Measurements from ENCODE around the gene ABCD2.
A peak's percentile ranks its signal among the peaks of the same experiment; 100 is the strongest.
"Not testable (repeated sequence)": the region's sequence is repeated elsewhere in the genome, so short reads cannot be mapped to it uniquely, and the experiment has no call there.

Gene ABCD2

DNA sequence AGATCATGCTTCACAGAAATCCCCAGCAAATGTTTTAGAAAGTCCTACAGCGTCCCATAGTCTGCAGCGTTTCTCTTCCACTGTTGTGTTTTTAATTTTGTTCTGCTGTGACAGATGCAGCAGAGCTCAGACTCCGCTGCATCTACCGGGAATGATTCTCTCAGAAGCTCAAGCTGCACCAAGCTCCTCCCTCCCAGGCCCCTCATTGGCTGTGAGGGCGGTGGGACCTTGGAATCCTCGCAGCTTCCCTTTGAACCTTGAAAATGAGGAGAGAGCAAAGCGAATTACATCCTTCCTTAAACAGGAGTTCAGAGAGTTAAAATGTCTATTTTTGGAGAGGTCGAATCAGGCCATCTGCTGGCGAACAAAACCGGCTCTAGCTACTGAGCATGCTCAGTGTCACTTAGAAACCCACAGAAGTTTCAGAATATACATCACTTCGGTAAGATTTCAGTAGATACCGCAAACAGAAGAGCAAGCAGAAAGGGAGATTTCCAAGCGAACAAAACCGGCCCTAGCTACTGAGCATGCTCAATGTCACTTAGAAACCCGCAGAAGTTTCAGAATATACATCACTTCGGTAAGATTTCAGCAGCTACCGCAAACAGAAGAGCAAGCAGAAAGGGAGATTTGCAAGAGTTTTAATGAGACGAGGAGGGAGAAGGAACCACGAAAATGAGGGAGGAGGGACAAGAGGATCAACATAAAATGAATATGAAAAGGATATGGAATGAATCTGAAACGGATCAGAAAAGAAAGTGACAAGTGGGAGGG lies at the start of gene ABCD2:
ABCD2 (minus strand) TSS at position 144 of the 774 bp plus-strand sequence. CDS start 188 bp downstream, outside the sequence.
- DNase-seq: peak; percentile 59 to 64

DNA sequence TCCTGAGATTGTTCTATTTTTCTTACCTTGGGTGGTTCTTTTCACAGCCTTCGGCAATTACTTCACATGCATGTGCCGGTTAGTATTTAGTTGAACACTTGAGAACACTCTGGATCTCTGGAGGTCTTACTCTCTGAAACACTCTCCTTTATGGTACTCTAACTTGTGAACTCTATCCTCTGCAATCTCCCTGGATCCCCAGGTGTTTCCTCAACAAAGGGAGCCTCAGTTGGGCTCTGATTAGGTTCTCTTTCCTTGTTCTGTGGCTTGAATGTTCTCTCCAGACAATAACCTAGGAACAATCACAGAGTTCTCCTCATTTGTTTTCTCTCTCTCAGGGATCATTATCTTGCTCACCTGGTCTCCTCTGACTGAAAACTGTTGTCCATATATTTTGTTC lies 40.5 kb upstream of the ABCD2 start:
- DNase-seq: no peak

DNA sequence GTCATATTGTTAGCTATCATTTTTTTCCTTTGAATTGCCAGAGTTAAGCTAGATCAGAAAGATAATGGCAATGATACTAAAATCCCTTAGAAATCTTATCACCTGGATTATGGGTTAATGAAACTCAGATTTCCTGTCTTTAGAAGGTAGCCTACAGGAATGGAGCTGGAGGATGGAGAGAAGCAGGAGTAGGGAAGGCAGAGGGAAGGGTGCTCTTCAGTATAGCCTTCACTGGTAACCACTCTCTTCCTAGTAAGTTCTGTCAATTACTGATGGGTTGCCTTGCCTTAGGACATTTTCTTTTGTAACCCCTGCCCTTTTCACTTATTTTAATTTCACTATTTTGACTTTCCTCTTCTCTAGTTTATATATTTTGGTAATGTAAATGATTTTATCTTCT lies 27.8 kb upstream of the ABCD2 start:
- no peak for DNase-seq

DNA sequence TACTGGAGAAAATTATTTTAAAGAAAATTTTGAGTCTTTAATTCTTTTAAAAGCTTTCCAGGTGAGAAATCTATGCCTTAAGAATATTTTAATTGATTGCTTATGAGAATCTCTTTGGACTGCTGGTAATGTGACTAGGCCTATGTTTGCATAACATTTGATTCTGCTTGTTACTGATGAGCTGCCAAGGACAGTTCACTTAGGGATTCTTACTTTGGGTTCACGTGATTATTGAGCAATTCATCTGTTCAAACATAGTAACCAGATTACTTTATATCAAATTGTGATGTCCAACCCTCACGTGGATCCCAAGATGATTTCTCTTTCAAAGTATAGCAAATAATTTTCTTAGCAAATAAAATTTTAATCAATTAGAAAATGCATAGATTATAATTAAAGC lies 27.4 kb upstream of the ABCD2 start:
- no peak for DNase-seq

DNA sequence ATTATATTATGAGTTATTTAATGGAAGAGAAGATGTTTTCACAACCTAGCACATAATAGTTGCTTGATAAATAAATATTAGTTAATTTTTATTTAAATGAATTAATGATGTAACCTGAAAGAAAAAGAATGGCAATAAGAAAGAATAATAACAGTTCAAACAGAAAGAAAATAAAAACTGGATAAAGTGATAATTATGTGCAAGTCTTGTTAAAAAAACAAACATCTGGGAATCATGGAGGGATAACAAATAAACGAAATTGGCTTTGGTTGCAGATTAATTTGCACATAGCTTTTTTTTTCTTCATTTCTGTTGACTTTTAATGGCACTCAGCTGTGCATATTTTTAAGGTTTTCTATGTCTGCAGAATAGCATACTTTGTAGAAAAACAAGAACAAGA lies 23.4 kb upstream of the ABCD2 start:
- DNase-seq: no peak

DNA sequence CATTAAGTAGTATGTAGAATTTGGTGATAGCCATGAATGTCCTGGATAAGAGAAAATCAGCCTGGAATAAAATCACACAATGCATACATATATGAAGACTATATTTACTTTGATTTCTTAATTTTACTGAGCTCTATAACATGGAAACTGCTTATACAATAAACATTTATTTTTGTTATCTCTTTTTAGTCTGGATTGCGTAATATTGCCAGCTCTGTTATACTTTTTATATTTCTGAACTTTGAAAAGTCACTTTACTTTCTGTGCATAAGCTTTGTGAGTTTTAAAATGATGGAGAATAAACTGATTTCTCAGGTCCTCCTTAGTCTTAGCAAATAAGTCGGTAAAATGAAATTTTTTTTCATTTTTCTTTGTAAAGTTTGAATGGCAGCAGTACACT lies 19.2 kb upstream of the ABCD2 start:
- DNase-seq: no peak

DNA sequence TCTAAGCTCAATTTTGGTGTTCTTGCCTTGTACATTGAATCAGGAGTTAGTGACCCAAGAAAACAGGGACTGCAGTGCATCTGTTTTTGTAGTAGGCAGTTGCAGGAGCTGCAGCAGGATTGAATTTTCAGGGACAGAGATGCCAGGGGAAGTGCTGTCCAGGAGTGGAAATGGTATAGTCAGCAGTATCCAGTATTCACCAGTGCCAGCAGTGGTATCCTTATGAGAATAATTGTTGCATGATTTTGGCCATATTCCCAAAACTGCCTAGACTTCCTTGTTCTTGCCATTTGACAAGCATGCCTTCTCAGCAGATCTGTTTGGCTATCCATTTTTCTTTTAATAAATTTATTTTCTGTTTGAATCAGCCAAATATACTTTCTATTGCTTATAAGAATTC lies 18.6 kb upstream of the ABCD2 start:
- no peak for DNase-seq

DNA sequence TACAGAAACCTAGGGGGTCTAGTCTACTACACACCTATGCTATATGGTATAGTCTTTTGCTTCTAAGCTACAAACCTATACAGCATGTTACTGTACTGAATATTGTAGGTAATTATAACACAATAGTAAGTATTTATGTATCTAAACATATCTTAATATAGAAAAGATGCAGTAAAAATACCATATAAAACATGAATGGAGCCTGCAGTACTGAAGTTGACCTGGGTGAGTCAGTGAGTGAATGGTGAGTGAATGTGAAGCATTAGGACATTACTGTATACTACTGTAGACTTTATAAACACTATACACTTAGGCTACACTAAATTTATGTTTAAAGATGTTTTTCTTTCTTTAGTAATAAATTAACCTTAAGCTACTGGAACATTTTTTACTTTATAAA lies 13.1 kb upstream of the ABCD2 start:
- no peak for DNase-seq

DNA sequence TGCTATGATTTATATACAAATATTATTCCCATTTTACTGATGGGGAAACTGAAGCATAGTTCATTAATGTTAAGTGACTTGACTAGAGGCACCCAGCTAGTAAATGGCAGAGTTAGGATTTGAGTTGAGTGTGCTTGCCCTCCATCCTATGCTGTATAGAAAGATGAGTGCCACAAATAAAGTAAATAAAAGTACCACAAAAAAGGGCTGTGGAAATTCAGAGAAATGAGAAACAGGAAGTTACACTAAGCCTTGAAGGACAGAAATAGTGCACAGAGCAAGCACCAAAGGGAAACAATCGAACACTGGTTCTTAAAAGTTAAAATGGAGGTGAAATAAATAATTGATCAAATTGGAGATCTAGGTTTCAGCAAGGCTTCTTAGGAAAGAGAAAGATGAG lies 9.2 kb upstream of the ABCD2 start:
- no peak for DNase-seq

DNA sequence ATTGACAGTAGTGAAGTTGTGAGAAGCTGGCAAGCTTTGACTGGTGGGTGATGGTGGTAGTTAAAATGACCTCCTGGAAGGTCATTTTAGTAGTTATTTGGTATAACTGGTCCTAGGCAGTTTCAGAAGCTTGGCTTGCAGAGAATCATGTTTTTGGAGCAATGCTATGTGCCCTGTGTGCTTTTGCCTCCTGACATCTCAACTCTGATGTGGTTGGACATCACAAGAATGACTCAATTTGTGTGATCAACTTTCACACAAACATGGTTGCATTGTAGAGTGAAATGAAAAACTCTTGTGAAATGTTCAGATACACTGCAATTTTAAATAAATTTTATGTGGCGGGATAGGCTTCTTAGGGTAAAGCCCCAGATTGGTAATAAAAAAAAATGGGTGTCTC lies 8.3 kb upstream of the ABCD2 start:
- DNase-seq: no peak

DNA sequence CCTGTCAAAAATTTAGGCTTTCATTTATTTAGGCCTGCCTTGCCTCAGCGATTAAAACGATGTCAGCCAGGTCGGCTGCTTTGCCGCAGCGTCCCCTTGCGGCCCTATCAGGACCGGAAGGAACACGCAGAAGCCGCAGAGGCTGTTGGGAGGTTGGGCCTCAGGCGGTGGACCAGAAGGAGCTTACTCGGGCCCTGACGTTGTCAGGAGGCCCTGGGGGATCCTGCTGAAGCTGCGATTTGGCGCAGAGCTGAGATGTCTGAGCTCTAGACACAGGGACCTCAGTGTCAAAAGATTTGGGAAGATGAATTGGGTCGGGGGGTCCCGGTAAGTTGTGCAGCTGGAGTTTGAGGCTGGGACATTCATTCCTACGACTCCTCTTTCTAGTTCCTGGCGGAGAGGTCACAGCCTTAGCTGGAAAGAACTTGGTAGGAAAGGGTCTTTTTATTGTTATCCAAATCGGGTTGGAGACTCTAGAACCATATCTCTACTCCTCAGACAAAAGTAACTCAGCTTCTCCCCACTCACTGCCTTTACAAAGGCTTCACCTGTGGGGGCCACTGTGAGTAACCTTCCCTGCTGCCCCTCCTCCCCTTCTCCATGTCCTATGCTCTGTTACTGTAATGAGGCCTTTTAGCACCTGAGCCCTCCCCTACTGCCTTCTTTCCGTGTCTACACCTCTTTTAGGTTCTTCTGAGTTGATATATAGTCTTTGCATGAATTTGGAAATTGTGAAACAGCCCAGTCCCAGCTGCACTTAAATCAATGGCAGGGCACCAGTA lies 6.6 kb upstream of the ABCD2 start:
- DNase-seq: no peak

DNA sequence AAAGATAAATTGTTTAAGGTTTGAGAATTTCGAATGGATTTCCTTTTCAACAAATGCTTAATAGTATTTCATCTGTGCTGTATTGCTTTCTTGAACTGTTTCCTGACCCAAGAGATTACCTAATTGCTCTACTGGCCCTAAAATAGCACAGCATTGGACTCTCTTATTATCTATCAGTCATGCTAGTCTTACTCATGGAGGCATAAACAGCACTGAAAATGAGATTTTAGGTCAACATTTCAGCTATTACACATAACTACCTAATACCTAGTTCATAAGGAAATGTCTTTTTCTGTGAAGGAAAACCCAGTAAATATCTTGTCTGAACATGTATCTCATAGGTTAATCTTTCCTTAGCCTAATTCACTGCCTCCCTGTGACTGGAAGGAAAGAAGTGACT lies 4.3 kb upstream of the ABCD2 start:
- no peak for DNase-seq

DNA sequence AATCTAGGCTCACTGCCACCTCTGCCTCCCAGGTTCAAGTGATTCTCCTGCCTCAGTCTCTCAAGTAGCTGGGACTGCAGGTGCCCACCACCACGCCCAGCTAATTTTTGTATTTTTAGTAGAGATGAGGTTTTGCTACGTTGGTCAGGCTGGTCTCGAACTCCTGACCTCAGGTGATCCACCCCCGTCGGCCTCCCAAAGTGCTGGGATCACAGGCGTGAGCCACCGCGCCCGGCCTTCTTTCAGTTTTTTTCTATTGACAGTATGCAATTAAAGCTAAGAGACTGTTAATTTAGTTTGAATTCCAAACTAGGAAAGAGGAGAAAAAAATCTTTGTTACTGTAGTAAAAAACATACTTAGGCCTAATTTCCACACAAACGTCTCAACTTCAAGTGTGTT lies 3.6 kb upstream of the ABCD2 start:
- not testable (repeated sequence) for DNase-seq

DNA sequence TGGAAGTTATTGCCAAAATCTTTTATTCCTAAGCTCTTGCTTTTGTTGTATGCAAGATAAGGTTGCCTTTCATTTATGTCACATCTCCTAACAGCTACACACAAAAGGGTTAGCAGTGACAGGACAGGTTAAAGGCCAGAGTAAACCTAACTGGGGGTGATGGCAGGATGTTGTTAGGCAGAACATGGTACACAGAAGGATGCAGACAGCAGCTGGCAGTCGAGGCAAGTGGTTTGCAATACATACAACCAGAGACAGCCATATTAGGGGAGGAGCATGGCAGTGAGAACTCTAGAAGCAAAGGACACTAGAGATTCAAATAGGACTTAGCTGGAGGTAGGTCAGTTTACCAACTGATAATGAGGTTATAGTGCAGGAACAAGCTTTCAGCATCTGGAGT lies 2.7 kb upstream of the ABCD2 start:
- no peak for DNase-seq

DNA sequence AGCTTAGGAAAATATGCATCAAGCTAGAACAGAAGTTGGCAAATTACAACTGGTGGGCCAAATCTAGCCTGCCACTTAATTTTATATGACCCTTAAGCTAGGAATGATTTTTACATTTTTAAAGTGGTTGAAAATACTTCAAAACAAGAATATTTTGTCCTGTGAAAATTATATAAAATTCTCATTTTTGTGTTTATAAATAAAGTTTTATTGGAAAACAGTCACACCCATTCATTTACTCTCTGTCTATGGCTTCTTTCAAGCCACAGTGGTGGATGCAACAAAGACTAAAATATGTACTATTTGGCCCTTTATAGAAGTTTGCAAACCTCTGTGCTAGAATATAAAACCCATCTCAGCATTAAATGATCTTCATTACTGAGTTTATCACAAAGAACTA lies 2.1 kb upstream of the ABCD2 start:
- no peak for DNase-seq

DNA sequence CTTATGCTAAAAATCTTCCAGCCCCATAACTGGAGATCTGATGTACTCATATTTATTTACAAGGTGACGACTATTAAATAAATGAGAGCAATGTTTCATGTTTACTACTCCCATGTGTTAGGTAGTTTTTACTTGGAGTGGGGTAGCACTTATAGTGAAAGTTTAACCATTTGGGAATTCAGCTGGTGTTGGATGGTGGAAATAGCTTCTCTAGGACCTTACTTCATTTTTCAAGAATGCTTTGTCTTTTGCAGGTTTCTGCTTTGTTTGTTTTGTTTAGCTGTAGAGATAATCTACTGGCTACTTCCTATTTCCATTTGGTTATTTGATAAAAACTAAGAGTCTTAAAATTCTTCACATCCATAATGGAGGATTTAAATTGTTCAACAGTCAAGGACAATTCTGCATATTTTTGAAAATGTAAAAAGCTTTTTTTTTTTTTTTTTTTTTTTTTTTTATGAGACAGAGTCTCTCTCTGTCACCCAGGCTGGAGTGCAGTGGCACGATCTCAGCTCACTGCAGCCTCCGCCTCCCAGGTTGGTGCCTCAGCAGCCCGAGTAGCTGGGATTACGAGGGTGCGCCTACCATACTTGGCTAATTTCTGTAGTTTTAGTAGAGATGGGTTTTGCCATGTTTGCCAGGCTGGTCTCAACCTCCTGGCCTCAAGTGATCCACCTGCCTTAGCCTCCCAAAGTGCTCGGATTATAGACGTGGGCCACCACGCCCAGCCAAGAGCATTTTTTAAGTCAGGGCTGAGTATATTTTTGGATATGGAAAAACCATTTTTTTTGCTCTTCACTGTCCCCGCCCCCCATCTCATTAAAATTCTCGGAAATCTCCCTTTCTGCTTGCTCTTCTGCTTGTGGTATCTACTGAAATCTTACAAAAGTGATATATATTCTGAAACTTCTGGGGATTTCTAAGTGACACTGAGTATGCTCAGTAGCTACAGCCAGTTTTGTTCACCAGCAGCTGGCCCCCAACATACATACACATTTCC lies 1.4 kb upstream of the ABCD2 start:
- no peak for DNase-seq

DNA sequence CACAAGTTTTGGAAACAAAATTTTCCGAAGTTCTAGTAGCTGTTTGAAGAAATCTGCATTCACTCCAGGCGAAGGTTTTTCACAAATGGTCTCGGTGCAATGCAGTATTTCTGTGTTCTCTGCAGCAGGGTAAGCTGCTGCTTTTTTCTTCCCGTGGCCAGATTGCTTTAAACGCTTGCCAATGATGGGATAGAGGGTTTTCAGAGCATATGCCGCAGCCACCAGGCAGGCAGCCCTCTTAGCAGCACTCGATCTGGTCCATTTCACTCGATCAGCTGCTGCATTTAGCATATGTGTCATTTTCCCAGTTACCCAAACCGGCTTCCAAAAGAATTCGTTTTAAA lies 315 bp downstream of the ABCD2 start:
- DNase-seq: no peak

DNA sequence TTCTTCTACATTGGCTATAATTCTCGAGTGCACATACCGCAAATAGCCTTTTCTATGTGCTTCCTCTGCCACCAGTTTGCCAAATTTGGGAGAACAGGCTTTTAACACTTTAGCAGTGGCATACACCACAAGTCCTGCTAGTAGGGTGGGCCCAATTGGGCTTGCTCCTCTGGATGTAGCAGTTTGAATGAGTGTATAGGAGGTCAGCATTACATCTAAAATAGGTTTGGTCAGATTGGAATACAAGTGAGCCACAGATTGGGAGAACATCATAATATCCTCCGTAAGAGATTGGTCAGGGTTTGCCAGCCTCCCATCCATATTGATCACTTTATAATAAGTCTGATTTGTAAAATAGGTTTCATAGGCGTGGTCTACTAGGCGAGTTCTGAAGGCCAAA lies 902 bp downstream of the ABCD2 start:
- DNase-seq: no peak

DNA sequence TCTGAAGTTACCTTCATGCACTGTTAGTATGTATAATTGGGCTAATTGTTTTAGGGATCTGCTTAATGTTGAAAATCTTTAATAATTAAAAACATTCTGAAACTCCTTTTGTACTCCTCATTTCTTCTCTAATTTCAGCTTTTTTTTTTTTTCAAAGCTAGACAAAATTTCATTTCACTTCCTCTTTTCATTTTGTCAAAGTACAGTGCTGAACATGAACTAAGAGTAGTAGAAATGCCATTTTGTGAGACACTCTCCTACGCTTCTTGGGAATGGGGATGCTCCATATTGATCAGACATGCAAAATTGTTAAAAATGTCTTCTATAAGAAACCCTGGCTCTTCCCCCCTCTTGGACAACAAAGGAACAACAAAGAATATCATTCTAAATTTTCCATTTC lies 1.7 kb downstream of the ABCD2 start:
- DNase-seq: peak; percentile 13 to 17

DNA sequence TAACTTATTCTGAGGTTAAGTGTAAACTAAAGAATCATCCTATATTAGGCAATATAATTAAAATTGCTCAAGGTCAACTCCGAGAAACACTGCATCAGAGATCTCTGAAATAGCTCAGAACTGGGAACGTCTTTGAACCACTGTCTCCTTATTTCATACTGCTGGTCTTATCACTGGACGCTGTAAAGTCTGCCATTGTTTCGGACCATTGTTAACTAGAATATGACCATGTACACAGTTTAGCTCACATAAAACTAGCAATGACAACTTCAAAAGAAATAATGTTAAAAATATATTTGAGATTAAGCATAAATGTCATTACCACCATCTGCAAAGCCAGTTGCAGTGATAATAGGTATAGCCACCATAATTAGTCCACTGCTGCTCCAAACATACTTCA lies 2.9 kb downstream of the ABCD2 start:
- DNase-seq: no peak

DNA sequence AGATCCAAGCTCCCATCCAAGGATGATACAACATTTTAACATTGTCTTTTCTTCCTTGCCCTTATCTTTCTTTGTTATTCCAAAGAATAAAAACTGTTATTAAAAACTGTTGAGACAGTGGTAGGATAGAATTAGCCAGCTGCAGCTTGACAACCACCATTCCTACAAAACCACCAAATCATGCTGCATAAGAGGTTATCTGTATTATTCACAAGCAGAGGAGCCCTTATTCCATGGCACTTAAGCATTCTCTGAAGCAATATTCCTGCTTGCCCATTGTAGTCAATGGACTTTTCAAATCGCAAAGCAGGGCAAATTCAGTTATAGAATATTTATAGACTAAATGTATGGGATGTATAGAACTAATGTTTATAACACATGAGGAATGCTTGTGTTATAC lies 3.4 kb downstream of the ABCD2 start:
- DNase-seq: no peak

DNA sequence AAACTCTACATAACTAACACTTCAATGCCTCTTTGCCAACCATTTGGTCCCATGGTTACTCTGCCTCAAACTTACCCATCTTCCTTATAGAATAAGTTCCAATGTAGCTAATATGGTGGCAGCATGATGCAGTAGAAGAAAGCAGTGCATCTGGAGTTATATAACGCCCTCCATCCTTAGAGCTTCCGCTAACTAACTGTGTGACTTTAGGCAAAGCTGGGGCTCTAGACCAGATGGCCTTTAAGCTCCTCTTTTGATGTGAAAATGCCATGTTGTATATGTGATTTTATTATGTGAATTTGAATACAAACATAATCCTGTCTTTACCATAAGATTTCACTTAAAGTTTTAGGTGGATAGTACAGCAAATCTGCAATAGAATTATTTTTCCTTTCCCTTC lies 6.1 kb downstream of the ABCD2 start:
- DNase-seq: no peak

DNA sequence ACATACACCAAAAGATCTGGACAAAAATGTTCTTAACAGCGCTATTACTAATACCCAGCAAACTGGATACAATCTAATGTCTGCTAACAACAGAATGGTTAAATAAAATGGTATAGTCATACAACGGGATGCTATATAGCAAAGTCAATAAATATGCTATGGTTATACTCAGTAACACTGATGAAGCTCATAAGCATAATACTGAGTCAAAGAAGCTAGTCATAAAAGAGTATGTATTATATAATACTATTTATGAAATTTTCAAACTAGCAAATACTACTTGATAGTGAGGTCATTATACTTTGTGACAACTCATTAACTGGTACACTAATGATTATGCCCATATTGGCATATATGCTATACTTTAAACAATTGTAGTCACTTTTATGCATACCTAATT lies 7.4 kb downstream of the ABCD2 start:
- DNase-seq: no peak
